H54 (cell line): ENCODE results near the gene RHOD.

Experiments used
- DNase-seq: peaks from one replicate; pipeline ENCODE4 v3.0.0; 2011; ENCODE audit warnings: low spot score, mixed read lengths; ENCODE audit not compliant: insufficient read length
- FAIRE-seq: peaks from 3 replicates; lab custom pipeline; 2011; peaks lifted over from hg19 to GRCh38; lab: Jason Lieb, UNC
- POLR2A ChIP-seq: IDR thresholded peaks from 2 replicates; pipeline ENCODE4 v1.6.1; 2011; ENCODE audit warnings: low read depth, mild to moderate bottlenecking, low read length

Gene RHOD

GRCh38 chr11:67119585-67120391 lies 63.1 kb downstream of the RHOD start:
- FAIRE-seq (no peak), DNase-seq (no peak)
- no peak for TF ChIP-seq POLR2A

GRCh38 chr11:67120456-67120855 lies 63.8 kb downstream of the RHOD start:
- no peak for DNase-seq
- no peak for FAIRE-seq

GRCh38 chr11:67120881-67121710 lies 64.4 kb downstream of the RHOD start:
- TF ChIP-seq POLR2A: no peak
- DNase-seq (no peak), FAIRE-seq (no peak)

More at GRCh38 chr11:67120456-67120855, 63.8 kb downstream of the RHOD start:
- TF ChIP-seq POLR2A: no peak
